ENCODE measurements around the gene ISCA2.

DNA sequence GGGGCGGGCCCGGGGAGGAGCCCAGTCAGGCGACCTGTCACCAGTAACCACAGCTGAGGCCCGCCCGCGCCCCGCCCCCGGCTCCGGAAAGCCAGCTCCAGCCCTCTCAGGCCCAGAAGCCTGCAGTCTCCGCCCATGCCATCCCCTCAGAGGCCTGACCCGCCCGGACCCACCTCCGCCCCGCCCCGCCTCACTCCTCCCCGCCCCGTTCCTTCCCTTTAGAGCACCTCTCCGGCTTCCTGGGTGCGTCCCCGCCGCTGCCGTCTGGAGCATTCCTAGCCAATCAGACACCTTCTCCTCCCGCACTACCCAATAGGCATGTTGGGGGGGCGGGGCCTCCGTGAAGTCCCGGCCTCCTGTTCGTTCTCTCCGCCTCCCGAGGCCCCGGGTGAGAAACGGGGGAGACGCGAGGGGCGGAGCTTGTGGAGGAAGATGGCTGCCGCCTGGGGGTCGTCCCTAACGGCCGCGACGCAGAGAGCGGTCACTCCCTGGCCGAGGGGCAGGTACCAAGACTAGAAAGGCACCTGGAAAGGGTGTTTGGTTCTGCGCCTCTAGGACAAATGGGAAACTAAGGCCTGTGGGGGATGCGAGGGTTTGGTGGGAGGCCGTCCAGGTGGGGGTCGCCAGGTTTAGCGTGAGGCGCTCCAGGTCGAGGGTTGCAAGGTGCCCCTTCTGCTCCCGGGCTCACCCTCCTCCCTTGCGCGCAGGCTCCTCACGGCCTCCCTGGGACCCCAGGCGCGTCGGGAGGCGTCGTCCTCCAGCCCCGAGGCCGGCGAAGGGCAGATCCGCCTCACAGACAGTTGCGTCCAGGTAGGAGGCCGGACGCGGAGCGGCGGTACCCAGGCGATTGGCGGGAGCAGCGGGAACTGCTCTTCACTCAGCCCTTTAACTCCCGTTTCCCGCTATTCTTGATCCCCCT is at the start of gene ISCA2:
- peak in 1 of 2 experiments; percentile 46; a peak in 1 of 4 replicates for TF ChIP-seq MAZ (CRISPR knock-in tag; conservative IDR thresholded peaks at IDR 0.05 in 1 of 2, IDR thresholded peaks at IDR 0.05 in 1 of 2)
- TF ChIP-seq, protein P1, sequence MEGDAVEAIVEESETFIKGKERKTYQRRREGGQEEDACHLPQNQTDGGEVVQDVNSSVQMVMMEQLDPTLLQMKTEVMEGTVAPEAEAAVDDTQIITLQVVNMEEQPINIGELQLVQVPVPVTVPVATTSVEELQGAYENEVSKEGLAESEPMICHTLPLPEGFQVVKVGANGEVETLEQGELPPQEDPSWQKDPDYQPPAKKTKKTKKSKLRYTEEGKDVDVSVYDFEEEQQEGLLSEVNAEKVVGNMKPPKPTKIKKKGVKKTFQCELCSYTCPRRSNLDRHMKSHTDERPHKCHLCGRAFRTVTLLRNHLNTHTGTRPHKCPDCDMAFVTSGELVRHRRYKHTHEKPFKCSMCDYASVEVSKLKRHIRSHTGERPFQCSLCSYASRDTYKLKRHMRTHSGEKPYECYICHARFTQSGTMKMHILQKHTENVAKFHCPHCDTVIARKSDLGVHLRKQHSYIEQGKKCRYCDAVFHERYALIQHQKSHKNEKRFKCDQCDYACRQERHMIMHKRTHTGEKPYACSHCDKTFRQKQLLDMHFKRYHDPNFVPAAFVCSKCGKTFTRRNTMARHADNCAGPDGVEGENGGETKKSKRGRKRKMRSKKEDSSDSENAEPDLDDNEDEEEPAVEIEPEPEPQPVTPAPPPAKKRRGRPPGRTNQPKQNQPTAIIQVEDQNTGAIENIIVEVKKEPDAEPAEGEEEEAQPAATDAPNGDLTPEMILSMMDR (IDR thresholded peaks at IDR 0.05 in 2 of 3, conservative IDR thresholded peaks at IDR 0.05 in 1 of 3; ENCODE audit: insufficient read depth in 2 of 3, low read depth in 1 of 3, low read length in 3 of 3) = no peak
- TF ChIP-seq, protein P2, sequence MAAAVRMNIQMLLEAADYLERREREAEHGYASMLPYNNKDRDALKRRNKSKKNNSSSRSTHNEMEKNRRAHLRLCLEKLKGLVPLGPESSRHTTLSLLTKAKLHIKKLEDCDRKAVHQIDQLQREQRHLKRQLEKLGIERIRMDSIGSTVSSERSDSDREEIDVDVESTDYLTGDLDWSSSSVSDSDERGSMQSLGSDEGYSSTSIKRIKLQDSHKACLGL (CRISPR knock-in tag; IDR thresholded peaks at IDR 0.05; ENCODE audit: borderline replicate concordance, poor library complexity, severe bottlenecking) = no peak
- TF ChIP-seq ZNF324 (CRISPR knock-in tag; IDR thresholded peaks at IDR 0.05) = no peak
- TF ChIP-seq RAD21 (CRISPR knock-in tag; conservative IDR thresholded peaks at IDR 0.05 in 1 of 2, IDR thresholded peaks at IDR 0.05 in 1 of 2) = no peak
- peak; percentile 55; the same call in 1 of the 2 replicates for TF ChIP-seq POLR2AphosphoS5 (IDR thresholded peaks at IDR 0.05; ENCODE audit: control insufficient read depth, insufficient read depth, low read depth, low read length)
- TF ChIP-seq FOXK2 (conservative IDR thresholded peaks at IDR 0.05 in 1 of 2, IDR thresholded peaks at IDR 0.05 in 1 of 2; ENCODE audit: low read depth in 2 of 2) = no peak
- TF ChIP-seq, protein P3, sequence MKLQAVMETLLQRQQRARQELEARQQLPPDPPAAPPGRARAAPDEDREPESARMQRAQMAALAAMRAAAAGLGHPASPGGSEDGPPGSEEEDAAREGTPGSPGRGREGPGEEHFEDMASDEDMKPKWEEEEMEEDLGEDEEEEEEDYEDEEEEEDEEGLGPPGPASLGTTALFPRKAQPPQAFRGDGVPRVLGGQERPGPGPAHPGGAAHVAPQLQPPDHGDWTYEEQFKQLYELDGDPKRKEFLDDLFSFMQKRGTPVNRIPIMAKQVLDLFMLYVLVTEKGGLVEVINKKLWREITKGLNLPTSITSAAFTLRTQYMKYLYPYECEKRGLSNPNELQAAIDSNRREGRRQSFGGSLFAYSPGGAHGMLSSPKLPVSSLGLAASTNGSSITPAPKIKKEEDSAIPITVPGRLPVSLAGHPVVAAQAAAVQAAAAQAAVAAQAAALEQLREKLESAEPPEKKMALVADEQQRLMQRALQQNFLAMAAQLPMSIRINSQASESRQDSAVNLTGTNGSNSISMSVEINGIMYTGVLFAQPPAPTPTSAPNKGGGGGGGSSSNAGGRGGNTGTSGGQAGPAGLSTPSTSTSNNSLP (IDR thresholded peaks at IDR 0.05; ENCODE audit: borderline replicate concordance, low read depth, low read length) = no peak
- TF ChIP-seq KLF1 (tag; IDR thresholded peaks at IDR 0.05) = no peak
- no peak for TF ChIP-seq RHOXF2B (CRISPR knock-in tag; conservative IDR thresholded peaks at IDR 0.05)

All from K562 (cell line).